K562 (cell line): ENCODE measurements around the gene LRP1. TPM values are rescaled to one million over a fixed set of nuclear protein-coding genes. Genes with fewer than 3 reads are reported as not detected.

Source experiments
- COPS2 ChIP-seq: fragments of 450-650 bp; conservative IDR thresholded peaks from 2 replicates; pipeline ENCODE4 v1.6.1; 2016; ENCODE audit warnings: mild to moderate bottlenecking, moderate library complexity
- CSDE1 ChIP-seq, 2 experiments: fragments of 450-650 bp; IDR thresholded peaks; 2 replicates each; pipeline ENCODE4 v1.6.1; 2016; ENCODE audit warnings: mild to moderate bottlenecking in 1 of 2
- FOXK1 ChIP-seq: sonication (generic); formaldehyde crosslinking; IDR thresholded peaks from 2 replicates; pipeline ENCODE4 v1.8.0; 2022; ENCODE audit warnings: missing genetic modification reagents, mild to moderate bottlenecking, borderline replicate concordance
- HDAC1 ChIP-seq, 2 experiments: fragments of 450-650 bp; IDR thresholded peaks; 2 replicates each; pipeline ENCODE4 v1.6.1; 2016 to 2017; ENCODE audit warnings: inconsistent platforms in 1 of 2, mild to moderate bottlenecking in 1 of 2, moderate library complexity in 1 of 2
- HMBOX1 ChIP-seq: sonication (generic); IDR thresholded peaks from 2 replicates; pipeline ENCODE4 v1.6.1; 2016
- HOXB6 ChIP-seq: fragments of 250-450 bp; sonication (Bioruptor Pico); IDR thresholded peaks from 2 replicates; pipeline ENCODE4 v1.5.1; 2022; ENCODE audit warnings: mild to moderate bottlenecking, borderline replicate concordance
- NR3C1 ChIP-seq: sonication (generic); formaldehyde crosslinking; IDR thresholded peaks from 2 replicates; pipeline ENCODE4 v1.8.1; 2022; ENCODE audit warnings: missing genetic modification reagents
- POLR2A ChIP-seq: fragments of 450-650 bp; conservative IDR thresholded peaks from 2 replicates; pipeline ENCODE4 v1.6.1; 2016
- PURB ChIP-seq: sonication (generic); formaldehyde crosslinking; IDR thresholded peaks from 2 replicates; pipeline ENCODE4 v1.9.0; 2021; ENCODE audit warnings: low read depth, mild to moderate bottlenecking, missing genetic modification reagents
- SNRNP70 ChIP-seq: fragments of 200-400 bp; formaldehyde crosslinking; optimal IDR thresholded peaks from 2 replicates; pipeline ENCODE3; 2017; ENCODE audit warnings: low read depth, low read length
- TAF7 ChIP-seq: fragments of 450-650 bp; IDR thresholded peaks from 2 replicates; pipeline ENCODE4 v1.6.1; 2016; ENCODE audit warnings: missing genetic modification characterization, missing compliant biosample characterization
- TGIF2 ChIP-seq: sonication (generic); formaldehyde crosslinking; IDR thresholded peaks from 2 replicates; pipeline ENCODE4 v1.8.1; 2022; ENCODE audit warnings: mild to moderate bottlenecking, missing genetic modification reagents, moderate library complexity
- XRCC5 ChIP-seq: fragments of 200-400 bp; formaldehyde crosslinking; IDR thresholded peaks from 2 replicates; pipeline ENCODE4 v1.6.1; 2017; ENCODE audit warnings: low read depth, mild to moderate bottlenecking, low read length
- ZBTB5 ChIP-seq: fragments of 450-650 bp; IDR thresholded peaks from 2 replicates; pipeline ENCODE4 v1.6.1; 2017; ENCODE audit warnings: antibody characterized with exemption
- ZFX ChIP-seq: sonication (generic); formaldehyde crosslinking; IDR thresholded peaks from 2 replicates; pipeline ENCODE4 v1.8.0; 2022; ENCODE audit warnings: mild to moderate bottlenecking, missing genetic modification reagents, moderate library complexity
- ZKSCAN8 ChIP-seq: fragments of 200-800 bp; sonication (Bioruptor generic); IDR thresholded peaks from 2 replicates; pipeline ENCODE4 v1.6.1; 2016; ENCODE audit warnings: missing genetic modification characterization, missing compliant biosample characterization
- ZMIZ1 ChIP-seq, 2 experiments: fragments of 150-350 bp in 1 of 2; IDR thresholded peaks; 2 replicates each; pipeline ENCODE4 v1.6.1; 2012 to 2016; ENCODE audit warnings: low read depth in 2 of 2, low read length in 2 of 2, mild to moderate bottlenecking in 1 of 2, moderate library complexity in 1 of 2
- ZNF217 ChIP-seq: sonication (generic); formaldehyde crosslinking; IDR thresholded peaks from 2 replicates; pipeline ENCODE4 v1.8.0; 2022; ENCODE audit warnings: mild to moderate bottlenecking, missing genetic modification reagents
- polyA plus RNA-seq, 8 experiments: library from polyadenylated mRNA; depleted of rRNA in 4 of 8; stranded (reverse) in 5 of 8; unstranded in 3 of 8; fragments of >200 nt; fragmentation: Nextera tagmentation in 2 of 8; fragmentation: Illumina TruSeq in 1 of 8; extraction: Ambion mirVana in 2 of 8; extraction: Trizol in 1 of 8; gene quantifications; 2 replicates each; pipeline versions ENCODE4 v1.2.1 to v1.2.3, GENCODE V29; 2011 to 2014; ENCODE audit warnings: inconsistent platforms in 1 of 8, missing spikeins in 1 of 8
- total RNA-seq, 7 experiments: library from RNA; depleted of rRNA in 6 of 7; stranded (reverse); fragments of >200 nt in 6 of 7; fragmentation: Illumina TruSeq in 2 of 7; extraction: Trizol in 2 of 7; gene quantifications; 2 replicates each; pipeline versions ENCODE4 v1.2.1 to v1.2.3, GENCODE V29; 2011 to 2021; ENCODE audit warnings: low replicate concordance in 1 of 7

Gene LRP1
- total and polyA plus RNA-seq, 9 of the 15 experiments (the other 6 are each of a cell fraction or from before 2014, with no cell fraction given) = 0.04 to 0.64 (median 0.19) TPM; not detected in 2

- TF ChIP-seq HDAC1 (IDR thresholded peaks at IDR 0.05) (peak in 1 of 2 experiments; percentile 29; a peak in 1 of 4 replicates), FOXK1 (CRISPR knock-in tag) (no peak), ZFX (CRISPR knock-in tag) (peak; percentile 79), HOXB6 (no peak), PURB (CRISPR knock-in tag) (no peak), ZBTB5 (no peak), ZKSCAN8 (CRISPR knock-in tag) (no peak), HMBOX1 (no peak), TAF7 (tag) (no peak), ZNF217 (CRISPR knock-in tag) (no peak), CSDE1 (IDR thresholded peaks at IDR 0.05) (no peak), XRCC5 (no peak), NR3C1 (CRISPR knock-in tag) (no peak), TGIF2 (no peak), POLR2A (0 out of 2 replicates have a peak, but pooled peaks have one; percentile 38), COPS2 (no peak), SNRNP70 (no peak), ZMIZ1 (IDR thresholded peaks at IDR 0.05; ENCODE audit: low read depth in 2 of 2, low read length in 2 of 2) (no peak)
These were observed 26.2 kb upstream of the LRP1 start (continued) for GRCh38 chr12:57101892-57102695.
